Skeletal muscle cell (primary cell): ENCODE data around the gene MED22.
"Not testable (repeated sequence)": the region's sequence is repeated elsewhere in the genome, so short reads cannot be mapped to it uniquely, and the experiment has no call there.

Source experiments
- DNase-seq: peaks from one replicate; pipeline ENCODE4 v3.0.0-alpha.2; 2010; ENCODE audit warnings: low read depth
- H3K4me3 ChIP-seq: 2 replicates; pipeline ENCODE4 v1.5.1; 2011; ENCODE audit warnings: low read depth, mild to moderate bottlenecking, control low read depth, low read length, moderate library complexity

Gene MED22

DNA sequence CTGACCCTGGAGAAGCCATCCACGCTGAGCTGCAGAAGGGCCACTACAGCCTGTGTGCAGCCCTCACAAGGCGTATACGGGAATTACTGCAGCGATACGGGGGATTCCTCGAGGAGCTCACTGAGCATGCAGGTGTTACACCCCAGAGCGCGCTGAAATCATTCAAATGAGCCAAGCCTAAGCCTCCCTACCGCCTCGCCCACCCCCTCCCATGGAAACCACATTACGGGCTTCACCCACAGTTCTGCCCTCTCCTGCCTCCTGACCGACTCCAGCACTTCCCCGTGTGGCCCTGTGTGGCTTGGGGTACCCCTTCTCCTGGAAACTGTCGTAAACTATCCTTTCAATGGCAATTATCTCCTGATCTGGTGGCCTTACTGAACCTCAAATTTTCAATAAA, 25.2 kb downstream of the MED22 start:
- DNase-seq = no peak
- H3K4me3 ChIP-seq = no peak overlapping the region

DNA sequence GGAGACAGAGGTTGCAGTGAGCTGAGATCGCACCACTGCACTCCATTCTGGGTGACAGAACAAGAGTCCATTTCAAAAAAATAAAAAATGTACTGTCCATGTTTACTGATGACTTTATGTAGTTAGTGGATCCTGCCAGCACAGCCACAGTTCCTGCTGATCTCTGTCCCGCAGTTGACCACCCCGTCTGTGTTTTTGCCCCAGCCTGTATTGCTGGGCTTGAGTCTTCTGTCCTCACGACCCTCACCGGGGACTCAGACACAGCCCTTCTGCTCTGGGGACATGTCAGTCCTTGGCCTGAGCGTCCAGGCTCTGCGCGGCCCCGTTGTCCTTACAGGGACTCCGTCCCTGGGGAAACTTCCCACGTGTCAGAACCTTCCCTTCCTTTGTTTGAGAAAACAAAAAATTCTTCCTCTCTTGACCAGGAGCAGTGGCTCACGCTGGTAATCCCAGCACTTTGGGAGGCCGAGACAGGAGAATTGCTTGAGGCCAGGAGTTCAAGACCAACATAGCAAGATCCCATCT, 26.5 kb downstream of the MED22 start:
- no peak for DNase-seq
- H3K4me3 ChIP-seq = no peak overlapping the region

DNA sequence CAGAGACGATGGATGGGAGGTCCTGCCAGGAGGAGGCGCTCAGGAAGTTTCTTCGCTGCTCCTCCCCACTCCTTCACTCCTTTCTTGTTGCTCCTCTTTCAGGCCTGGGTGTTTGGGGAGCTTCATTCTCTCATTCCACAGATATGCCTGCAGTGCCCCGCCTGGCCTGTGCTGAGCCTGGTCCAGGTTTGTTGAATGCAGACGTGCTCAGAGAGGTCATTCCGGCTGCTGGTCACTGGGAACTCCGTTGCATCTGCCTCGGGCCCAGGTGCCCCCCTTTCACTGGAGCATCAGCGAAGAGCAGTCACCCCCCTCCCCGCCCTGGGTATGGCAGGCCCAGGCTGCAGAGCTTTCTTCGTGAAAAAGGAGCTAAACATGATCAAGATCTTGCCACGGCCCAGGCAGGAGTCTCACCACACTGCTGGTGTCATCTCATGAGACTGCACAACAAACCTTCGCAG, 27.5 kb downstream of the MED22 start:
- no peak overlapping the region for H3K4me3 ChIP-seq
- DNase-seq = no peak

DNA sequence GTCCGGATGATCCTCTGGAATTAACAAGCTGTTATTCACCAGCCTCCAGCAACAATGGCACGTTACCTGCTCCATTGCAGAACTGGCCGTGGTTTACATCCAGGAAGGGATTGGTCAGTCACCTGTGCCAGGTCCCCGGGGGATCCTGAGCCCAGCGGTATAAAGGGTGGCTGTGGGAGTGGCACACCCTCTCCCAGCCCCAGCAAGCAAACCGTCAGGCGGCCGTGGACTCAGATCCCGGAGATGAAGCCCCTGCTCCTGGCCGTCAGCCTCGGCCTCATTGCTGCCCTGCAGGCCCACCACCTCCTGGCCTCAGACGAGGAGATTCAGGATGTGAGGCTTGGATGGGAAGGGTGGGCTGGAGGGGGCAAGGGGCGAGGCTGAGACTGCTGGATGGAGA, 30.4 kb downstream of the MED22 start:
- not testable (repeated sequence) for H3K4me3 ChIP-seq

DNA sequence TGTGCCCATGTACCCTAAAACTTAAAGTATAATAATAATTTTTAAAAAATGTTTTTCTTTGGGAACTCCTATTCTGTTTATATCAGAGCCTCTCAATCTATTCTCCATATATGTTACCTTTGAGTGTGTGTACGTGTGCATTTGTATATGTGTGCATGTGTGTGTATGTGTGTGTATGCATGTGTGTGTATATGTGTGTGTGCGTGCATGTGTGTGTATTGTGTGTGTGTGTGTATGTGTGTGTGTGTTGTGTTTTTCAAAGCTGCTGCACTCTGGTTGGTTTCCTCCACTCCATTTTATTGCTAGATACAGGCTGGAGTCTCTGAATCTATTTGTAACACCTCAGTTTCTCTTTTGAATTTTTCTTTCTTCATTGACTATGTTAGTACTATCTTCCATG, 31.9 kb downstream of the MED22 start:
- DNase-seq = no peak
- no peak overlapping the region for H3K4me3 ChIP-seq

More for the DNA sequence above, 30.4 kb downstream of the MED22 start:
- not testable (repeated sequence) for DNase-seq

DNA sequence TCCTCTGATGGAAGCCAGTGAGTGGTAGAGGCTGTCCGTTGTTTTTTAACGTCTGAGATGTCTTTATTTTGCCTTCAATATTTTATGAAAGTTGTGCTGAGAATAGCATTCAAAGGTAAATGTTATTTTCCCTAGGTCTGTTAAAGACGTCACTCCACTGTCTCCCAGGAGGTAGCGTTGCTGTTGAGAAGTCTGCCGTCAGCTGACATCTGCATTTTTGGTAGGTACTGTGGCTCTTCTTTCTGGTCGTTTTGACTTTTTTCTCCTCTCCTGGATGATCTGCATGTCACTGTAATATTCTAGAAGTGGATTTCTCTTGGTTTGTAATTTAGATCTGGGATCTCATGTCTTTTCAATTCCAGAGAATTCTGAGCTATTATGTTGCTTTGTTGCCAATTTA, 38.3 kb downstream of the MED22 start:
- DNase-seq = no peak
- no peak overlapping the region for H3K4me3 ChIP-seq

DNA sequence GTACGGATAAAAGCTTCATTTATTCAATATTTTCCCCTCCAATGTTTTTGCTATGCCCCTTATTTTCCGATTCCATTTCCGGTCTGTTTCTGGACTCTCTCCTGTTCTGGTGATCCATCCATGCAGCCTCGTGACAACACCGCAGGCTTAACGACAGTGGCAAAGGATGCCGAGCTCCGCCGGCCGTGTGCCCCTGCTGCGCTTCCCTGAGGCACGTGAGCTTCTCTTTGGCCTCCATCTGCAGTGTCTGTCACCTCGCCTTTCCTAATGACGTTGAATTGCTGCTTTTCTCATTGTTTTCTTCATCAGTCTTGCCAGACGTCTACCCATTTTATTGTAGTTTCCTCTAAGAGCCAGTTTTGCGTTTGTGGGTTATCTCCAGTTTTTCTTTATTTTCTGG, 40.6 kb downstream of the MED22 start:
- H3K4me3 ChIP-seq = no peak overlapping the region
- no peak for DNase-seq

DNA sequence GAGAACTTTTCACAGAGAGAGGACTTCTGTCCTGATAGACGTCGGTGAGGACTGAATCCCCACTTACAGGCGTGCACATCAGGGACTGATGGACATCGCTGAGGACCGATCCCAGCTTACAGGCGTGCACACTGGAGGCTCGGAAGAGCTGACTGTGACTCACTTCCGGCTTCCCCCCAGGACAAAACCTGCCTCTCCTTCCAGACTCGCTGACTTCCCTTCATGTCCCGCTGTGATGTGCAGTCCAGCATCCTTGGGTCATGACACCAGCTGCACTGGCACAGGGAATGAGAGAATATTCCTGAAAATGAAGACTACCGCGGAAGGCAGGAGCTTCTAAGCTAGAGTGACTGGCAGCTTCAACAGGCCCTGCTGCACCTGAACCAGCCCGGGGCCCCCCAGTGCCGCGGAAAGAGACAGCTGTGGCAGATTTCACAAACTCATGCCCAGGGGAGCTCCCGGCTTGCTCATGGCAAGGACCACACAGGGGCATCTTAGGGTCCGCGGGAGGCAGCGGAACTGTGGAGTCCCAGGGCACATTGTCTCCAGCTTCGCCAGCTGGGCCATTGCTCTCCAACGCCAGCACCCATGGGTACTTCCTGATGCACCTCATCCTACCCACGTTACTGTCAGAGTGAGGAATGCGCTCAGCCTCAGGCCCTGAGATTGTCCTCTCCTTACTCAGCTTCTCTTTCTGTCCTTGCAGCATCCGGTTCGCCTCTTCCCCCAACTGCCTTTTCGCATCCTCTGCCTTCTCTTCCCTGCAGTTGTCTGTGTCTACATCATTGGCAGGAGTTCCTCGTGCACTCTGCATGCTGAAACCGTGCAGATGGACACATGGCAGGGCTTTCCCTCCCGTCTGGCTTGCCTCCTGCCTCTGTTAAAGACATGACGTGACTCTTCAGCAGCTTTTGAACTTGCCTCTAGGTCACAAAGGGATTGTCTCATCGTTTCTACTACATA, 41.4 kb downstream of the MED22 start:
- DNase-seq = no peak
- no peak overlapping the region for H3K4me3 ChIP-seq

DNA sequence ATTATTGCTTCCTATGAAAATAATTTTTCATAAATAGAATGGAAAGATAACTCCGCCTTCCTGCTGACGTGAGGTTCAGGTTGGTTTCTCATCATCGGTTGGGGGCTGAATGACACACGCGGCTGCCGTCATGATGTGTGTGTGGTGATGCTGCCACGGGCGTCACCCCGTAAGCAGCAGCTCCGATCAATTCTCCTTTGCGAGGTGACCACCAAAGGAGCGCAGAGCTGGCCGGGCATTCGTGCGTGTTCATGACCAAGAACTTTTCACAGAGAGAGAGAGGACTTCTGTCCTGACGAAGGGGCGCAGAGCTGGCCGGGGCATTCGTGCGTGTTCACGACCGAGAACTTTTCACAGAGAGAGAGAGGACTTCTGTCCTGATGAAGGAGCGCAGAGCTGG, 42.2 kb downstream of the MED22 start:
- no peak for DNase-seq
- no peak overlapping the region for H3K4me3 ChIP-seq

DNA sequence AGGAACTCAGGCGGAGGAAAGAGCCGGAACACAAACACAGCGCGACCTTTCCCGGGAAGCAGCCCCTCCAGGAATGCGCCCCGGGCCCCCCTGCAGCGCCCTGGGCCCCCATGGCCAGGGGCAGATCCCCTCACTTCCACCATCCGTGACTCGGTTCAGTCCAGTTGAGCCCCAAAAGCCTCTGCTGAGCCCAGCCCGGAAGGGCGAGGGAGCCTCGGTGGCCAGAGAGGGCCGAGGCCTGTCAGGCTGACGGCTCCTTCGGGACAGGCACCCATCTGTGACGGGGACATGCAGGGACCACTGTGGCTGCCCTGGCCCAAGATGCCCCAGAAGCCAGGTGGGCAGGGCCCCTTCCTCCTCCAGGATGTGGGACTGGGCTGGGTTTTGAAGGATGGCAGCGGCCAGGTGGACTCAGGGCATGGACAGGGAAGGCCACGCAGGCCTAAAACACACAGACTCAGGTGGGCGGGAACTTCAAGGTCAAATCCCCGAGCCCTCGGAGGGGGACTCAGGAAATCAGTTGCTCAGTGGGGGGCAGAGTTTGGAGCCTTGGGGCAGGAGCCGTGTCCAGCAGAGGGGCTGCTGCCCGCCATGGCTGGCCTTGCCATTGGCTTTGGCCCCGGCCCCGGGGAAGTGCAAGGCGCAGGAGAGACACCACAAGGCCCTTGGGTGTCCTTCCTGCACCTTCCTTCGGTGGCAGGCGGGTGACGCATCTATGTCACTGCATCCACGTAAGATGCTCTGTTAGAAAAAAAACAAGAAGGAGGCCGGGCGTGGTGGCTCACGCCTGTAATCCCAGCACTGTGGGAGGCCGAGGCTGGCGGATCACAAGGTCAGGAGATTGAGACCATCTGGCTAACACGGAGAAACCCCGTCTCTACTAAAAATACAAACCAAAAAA, 43.2 kb downstream of the MED22 start:
- H3K4me3 ChIP-seq = no peak overlapping the region
- DNase-seq = no peak

DNA sequence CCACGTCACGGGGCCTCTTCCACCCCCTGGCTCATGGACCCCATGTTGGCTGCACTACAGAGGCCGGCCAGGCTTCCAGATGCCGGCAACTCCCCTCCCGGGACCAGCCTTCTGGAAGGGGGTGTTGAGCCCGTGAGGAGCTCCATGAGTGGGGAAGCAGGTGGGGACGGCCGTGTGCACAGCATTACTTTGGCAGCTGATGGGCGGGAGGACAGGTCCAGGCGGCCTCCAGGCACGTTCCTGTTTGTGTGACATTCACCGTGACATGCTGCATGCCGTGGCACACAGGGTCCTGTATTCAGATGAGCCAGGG, 43.8 kb downstream of the MED22 start:
- no peak for DNase-seq
- no peak overlapping the region for H3K4me3 ChIP-seq

DNA sequence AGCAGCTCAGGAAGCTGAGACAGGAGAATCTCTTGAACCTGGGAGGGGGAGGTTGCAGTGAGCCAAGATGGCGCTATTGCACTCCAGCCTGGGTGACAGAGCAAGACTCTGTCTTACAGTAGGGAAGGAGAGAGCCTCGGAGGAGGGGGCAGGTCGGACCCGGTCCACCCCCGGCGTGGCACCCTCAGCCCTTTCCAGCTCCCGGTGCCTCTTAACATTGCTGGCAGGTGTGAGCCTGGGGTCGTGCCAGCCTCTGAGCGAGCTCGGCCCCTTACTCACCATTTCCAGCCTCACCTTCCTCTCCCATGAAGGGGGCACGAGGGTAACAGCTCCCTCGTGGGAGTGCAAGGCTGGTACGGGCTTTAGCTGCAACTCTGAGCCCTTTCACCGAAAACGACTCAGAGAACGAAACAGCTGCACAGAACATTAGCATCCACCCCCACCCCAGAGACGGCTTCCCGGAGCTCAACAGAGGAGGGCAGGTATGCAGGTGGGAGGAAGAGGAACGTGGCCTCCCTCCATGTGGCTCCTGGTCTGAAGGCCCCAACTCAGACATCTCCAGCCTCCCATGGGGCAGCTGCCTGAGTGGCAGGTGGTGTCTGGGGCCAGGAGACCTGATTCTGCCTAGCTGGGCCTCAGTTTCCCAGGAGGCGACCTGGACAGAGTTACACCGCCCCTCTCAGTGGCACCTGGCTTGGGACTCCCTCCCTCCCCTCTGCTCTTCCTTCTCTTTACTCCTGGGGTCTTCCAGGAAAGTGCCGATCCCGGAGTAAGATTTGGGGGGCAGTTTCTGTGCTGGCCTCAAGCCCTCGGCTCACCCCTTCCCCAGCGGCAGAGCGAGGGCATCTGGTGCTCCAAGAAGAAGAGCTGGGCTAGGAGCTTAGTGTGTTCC, 44.4 kb downstream of the MED22 start:
- no peak for DNase-seq
- H3K4me3 ChIP-seq = no peak overlapping the region

DNA sequence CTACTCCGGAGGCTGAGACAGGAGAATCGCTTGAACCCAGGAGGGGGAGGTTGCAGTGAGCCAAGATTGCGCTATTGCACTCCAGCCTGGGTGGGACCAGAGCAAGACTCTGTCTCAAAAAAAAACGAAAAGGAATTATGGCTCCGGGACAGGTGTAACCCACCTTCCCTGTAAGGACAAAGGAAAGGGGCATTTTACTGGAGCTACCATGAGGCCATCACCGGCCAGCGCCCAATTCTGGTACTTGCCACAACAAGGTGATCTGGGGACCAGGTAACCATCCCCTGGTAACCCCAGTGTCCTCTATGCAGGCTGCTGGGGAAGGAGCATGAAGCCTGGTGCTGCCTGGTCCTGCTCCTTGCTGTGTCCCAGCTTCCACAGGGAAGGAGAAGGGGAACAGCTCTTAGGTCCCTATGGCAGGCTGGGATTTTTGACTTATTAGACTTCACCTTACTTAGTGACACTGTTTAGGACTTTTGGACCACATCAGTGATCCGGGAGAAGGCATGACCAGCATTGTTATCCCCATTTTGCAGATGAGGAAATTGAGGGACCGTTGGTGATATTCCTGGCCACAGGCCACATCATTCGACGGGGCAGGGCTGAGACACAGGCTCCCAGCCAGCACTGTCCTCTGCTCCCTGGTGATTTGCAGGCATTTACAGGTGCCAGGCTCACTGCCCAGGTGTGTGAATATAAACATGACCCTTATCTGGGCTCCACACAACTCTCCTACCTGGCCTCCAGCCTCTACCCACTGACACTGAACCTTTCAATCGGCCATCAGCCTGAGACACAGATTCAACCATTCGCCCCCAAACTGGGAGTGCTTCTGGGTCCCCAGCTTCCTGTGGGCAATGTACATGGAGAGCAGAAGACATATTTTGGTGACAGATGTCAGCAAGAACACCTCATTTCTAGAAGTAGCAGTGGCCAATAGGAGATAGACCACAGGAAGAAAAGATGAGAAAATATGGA, 46.4 kb downstream of the MED22 start:
- no peak for DNase-seq

DNA sequence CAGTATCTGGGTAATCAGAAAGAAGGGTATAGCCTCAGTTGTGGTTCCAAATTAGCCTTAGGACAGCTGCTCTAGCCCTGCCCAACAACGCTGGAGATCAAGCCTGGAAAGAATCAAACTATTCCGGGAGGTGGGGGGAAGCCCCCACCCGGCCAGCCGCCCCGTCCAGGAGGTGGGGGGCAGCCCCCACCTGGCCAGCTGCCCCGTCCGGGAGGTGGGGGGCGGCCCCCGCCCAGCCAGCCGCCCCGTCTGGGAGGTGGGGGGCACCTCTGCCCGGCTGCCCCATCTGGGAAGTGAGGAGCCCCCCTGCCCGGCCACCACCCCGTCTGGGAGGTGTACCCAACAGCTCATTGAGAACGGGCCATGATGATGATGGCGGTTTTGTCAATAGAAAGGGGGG, 47.9 kb downstream of the MED22 start:
- H3K4me3 ChIP-seq, DNase-seq: not testable (repeated sequence)

More for the DNA sequence above, 46.4 kb downstream of the MED22 start:
- H3K4me3 ChIP-seq = no peak overlapping the region

DNA sequence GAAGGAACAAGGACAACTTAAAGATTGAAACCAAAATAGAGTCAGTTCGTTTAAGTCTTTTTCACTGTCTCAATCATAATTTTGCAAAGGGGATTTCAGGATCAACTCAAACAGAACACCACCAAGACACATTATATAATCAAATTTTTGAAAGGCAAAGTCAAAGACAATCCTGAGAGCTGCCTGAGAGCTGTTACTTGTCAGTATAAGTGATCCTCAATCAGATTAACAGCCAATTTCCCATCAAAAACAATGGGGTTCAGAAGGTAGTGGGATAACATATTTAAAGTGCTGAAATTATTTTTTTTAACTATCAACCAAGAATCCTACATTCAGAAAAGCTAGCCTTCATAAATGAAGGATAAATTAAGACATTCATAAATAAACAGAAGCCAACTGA, 53.7 kb downstream of the MED22 start:
- no peak for DNase-seq
- no peak overlapping the region for H3K4me3 ChIP-seq

DNA sequence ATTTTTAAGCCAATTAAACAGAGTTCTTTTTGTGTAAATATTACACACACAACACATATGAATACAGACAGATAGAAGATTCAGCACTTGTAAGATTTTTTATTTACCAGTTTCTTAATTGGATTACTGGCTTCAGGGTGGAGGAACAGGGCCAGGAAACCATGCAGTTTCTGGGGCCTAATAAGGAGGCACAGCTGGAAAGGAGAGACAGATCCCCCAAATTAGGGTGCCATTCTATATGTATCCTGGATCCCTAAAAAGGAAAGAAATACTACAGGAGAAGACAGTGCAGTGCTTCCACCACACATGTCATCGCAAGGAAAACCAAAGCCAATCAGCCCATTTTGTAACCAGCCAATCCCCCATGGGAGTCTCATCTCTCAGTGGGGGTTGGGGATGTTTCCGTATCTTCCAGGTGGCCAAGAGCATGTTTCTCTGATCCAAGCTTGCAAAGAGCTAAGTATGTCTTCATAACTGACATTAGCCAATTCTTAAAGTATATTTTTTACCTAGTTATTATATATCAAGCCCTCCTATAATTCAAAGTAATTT, 57.1 kb downstream of the MED22 start:
- no peak overlapping the region for H3K4me3 ChIP-seq
- no peak for DNase-seq
